SK-N-MC (cell line): Measurements from ENCODE around the gene LRRTM4.

Experiments
- EZH2 ChIP-seq: fragments of 200-600 bp; sonication (generic); IDR thresholded peaks from one replicate; pipeline ENCODE4 v1.6.1; 2017; ENCODE audit warnings: antibody characterized with exemption
- POLR2AphosphoS5 ChIP-seq: IDR thresholded peaks from 2 replicates; pipeline ENCODE4 v1.6.1; 2012; ENCODE audit warnings: mild to moderate bottlenecking, low read depth, low read length, borderline replicate concordance

GRCh38 chr2:77443076-77443475, 79.1 kb downstream of the LRRTM4 start:
- no peak for TF ChIP-seq POLR2AphosphoS5
- no peak for TF ChIP-seq EZH2
